ENCODE measurements around the gene E2F1.

Gene E2F1

DNA sequence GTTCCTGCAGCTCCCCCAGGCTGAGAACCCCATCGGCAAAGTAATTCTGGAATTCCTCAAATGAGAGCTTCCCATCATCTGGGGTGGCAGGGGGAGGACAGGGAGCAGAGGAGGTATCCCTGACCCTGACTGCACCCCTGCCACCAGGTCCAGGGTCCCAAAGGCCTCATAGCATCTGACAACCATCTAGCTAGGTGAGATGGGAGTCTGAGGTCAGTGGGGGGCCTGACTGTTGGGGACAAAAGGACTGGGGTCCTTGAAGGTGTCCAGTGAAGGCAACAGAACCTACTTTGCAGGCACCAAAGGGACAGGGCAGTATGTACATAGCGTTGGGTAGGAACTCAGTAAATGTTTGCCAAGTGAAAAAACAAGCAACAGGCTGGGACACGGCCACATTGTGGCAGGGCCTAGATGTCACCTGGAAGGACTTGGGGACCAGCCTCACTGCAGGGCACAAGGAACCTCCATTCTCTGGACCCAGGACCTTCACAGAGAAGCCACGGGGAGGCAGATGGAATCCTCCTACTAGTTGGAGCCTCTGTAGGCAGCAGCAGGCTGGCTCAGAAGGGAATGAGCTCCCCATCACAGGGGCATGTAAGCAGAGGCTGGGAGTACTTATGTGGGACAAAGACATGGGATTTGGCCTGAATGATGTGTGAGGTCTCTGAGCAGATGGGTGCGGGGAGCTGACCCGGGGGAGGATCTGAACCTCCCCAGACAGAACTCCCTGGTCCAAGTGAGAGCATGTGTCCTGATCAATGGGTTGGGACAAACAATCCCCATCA is 15.3 kb downstream of the E2F1 start:
- peak overlapping the region; percentile 98 for H3K27ac ChIP-seq
- TF ChIP-seq, protein P1, sequence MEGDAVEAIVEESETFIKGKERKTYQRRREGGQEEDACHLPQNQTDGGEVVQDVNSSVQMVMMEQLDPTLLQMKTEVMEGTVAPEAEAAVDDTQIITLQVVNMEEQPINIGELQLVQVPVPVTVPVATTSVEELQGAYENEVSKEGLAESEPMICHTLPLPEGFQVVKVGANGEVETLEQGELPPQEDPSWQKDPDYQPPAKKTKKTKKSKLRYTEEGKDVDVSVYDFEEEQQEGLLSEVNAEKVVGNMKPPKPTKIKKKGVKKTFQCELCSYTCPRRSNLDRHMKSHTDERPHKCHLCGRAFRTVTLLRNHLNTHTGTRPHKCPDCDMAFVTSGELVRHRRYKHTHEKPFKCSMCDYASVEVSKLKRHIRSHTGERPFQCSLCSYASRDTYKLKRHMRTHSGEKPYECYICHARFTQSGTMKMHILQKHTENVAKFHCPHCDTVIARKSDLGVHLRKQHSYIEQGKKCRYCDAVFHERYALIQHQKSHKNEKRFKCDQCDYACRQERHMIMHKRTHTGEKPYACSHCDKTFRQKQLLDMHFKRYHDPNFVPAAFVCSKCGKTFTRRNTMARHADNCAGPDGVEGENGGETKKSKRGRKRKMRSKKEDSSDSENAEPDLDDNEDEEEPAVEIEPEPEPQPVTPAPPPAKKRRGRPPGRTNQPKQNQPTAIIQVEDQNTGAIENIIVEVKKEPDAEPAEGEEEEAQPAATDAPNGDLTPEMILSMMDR (conservative IDR thresholded peaks at IDR 0.05) = no peak

GRCh38 chr20:33669873-33670640 is 16.1 kb downstream of the E2F1 start:
- peak overlapping the region; percentile 98 for H3K27ac ChIP-seq

GRCh38 chr20:33669224-33669623 is 17.0 kb downstream of the E2F1 start:
- H3K27ac ChIP-seq = peak overlapping the region; percentile 98

More at GRCh38 chr20:33669873-33670640, 16.1 kb downstream of the E2F1 start:
- TF ChIP-seq, protein P1 (conservative IDR thresholded peaks at IDR 0.05) = no peak

DNA sequence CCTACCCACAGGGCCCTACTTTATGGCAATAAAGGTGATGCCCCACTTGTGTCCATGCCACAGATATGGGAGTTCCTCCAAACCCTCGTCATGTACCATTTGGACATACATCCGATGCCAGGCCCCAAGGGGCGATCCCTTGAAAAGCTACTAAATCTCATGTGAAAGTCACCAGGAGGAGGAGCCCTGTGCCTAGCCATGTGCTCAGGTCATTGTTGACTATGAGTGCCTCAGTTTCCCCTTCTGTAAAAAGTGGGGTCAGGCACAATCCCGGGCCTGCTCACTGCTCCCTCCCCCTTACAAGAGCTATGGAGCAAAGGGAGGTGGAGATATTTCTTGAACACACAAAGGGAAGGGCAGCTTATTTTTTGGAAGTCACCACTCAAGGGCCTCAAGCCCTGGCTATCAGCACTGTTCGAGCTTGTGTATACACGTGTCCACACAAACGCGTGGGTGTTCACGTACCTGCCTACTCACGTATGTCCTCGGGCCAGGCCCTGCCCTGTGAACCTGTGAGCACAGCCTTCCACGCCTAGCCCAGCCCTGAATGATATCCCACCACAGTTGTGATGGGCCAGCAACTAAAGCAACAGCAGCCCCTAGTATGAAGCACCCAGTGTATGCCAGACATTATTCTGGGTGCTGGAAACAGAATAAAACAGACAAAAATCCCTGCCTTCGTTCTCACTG is 17.6 kb downstream of the E2F1 start:
- H3K27ac ChIP-seq = peak overlapping the region; percentile 98
- TF ChIP-seq, protein P1 (conservative IDR thresholded peaks at IDR 0.05) = no peak

More at GRCh38 chr20:33669224-33669623, 17.0 kb downstream of the E2F1 start:
- TF ChIP-seq, protein P1 (conservative IDR thresholded peaks at IDR 0.05) = no peak

DNA sequence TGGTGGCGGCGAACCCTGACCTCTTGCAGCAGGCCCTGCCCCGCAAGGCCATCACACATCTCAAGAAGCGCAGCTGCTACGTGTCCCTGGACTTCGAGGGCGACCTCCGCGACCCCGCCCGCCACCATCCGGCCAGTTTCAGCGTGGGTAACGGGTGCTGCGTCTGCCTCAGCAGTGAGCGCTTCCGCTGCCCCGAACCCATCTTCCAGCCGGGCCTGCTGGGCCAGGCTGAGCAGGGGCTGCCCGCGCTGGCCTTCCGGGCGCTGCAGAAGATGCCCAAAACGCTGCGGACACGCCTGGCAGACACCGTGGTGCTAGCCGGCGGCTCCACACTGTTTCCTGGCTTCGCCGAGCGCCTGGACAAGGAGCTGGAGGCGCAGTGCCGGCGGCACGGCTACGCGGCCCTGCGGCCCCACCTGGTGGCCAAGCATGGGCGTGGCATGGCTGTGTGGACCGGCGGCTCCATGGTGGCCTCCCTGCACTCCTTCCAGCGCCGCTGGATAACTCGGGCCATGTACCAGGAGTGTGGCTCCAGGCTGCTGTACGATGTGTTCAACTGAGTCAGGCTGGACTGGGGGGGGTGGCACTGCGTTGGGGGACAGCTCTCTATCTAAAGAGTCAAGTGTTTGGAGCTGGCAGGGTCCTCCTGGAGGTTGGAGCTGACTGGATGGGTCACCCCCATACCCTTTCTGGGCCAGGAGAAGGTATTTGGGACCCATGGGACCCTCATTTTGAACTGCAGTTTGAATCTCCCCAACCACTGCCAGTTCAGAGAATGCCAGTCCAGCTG is 18.3 kb downstream of the E2F1 start:
- TF ChIP-seq, protein P1 (conservative IDR thresholded peaks at IDR 0.05) = peak; percentile 97
- H3K27ac ChIP-seq = peak overlapping the region; percentile 98

DNA sequence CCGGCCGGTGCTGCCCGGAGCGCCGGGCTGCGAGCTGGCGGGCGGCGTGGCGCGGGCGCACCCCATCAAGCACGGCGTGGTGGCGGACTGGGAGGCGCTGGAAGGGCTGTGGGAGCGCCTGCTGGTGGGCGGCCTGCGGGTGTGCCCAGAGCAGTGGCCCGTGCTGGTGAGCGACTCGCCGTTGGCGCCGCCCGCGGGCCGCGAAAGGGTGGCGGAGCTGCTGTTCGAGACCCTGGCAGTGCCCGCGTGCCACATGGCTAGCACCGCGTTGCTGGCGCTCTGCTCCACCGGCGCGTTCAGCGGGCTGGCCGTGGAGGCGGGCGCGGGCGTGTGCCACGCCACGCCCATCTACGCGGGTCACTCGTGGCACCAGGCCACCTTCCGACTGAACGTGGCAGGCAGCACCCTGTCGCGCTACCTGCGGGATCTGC is 18.9 kb downstream of the E2F1 start:
- peak overlapping the region; percentile 98 for H3K27ac ChIP-seq
- TF ChIP-seq, protein P1 (conservative IDR thresholded peaks at IDR 0.05) = no peak

Measured in VCaP (cell line).